ENCODE measurements around the gene HNRNPL. TPM values are rescaled to one million over a fixed set of nuclear protein-coding genes. Genes with fewer than 3 reads are reported as not detected.

HNRNPL gene
- total and polyA plus RNA-seq, 2 of the 8 experiments (the other 6 are each of a cell fraction or from before 2014, with no cell fraction given) = 404 to 779 TPM

DNA sequence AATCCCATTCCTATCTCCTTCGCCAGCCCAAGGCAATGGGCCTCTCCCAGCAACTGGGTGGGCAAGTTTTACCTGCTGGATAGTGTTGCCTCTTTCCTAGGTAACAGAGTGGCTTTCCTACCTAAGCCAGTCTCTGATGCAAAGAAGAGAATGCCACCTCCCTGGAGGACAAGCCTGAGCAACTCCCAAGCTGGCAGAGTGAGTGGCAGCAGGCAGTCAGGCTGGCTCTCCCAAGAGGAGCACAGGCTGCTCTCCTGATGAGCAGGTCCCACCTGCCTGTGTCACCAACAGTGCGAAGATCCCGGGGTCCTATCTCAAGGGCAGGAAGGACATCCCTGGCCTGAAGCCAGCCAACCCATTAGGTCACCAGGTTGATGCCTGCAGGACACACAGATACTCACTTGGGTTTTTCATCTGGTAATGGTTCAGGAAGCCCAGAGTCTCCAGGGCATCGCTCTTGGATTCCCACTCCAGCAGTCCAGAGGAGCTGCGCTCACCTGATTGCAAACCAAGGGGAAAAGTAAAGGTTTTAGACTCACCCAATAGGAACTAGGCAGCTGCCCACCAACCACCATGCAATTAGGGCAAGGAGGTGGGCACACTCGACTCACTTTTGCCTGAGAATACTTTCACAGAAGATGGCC, 12.7 kb downstream of the HNRNPL start:
- ChIA-PET POLR2A (ENCODE audit: partially characterized antibody) (interaction anchor here (0.6 to 14.2 kb wide), 14 partner anchors 9 to 503 kb away, joined by 3 to 376 read pairs (median 4); partner anchors contain the start of genes CCER2, HNRNPL, NFKBIB and RINL), CTCF (ENCODE audit: partially characterized antibody) (interaction anchor here (1.2 to 1.4 kb wide), 3 partner anchors 10 to 93 kb away, joined by 3 read pairs; partner anchors contain the start of genes MRPS12 and SARS2)
- Histone ChIP-seq H3K4me2 (ENCODE audit: insufficient read depth in 1 of 2, low read depth in 2 of 2, low read length in 2 of 2) (no peak overlapping the region), H2BK120ac (replicated peaks; ENCODE audit: low read depth, low read length) (no peak overlapping the region), H2BK15ac (ENCODE audit: low read length) (no peak overlapping the region), H4K20me1 (replicated peaks in 1 of 2; ENCODE audit: control insufficient read depth in 1 of 2, insufficient read depth in 2 of 2, low read length in 2 of 2) (peaks cover 18 to 30% of the 10 kb centered on the region in 2 experiments), H4K91ac (replicated peaks; ENCODE audit: insufficient read length, low read length) (no peak overlapping the region), H2AK5ac (ENCODE audit: low read depth, low read length) (no peak overlapping the region), H4K8ac (ENCODE audit: extremely low read depth, insufficient read depth, low read length) (peak overlapping the region; percentile 28), H3K9me3 (ENCODE audit: insufficient read depth in 2 of 2, low read depth in 1 of 2, low read length in 1 of 2) (no peaks in the 10 kb centered on the region), H2BK20ac (ENCODE audit: low read length) (no peak overlapping the region), H3K23ac (ENCODE audit: insufficient read length) (no peak overlapping the region), H3K18ac (ENCODE audit: extremely low read depth, low read length) (no peak overlapping the region), H3K4me3 (ENCODE audit: extremely low read depth in 1 of 4, insufficient read depth in 2 of 4, low read depth in 3 of 4, low read length in 4 of 4) (no peak overlapping the region), H3K23me2 (ENCODE audit: low read depth, low read length) (no peaks in the 10 kb centered on the region), H3K14ac (ENCODE audit: insufficient read length) (no peak overlapping the region), H3K79me2 (ENCODE audit: control insufficient read depth in 1 of 2, insufficient read depth in 2 of 2, low read length in 2 of 2) (peaks cover 0 to 9% of the 10 kb centered on the region in 2 experiments; a peak in 2 of 4 replicates), H3K9ac (replicated peaks in 1 of 4; ENCODE audit: extremely low read depth in 1 of 4, low read depth in 3 of 4, low read length in 3 of 4) (no peak overlapping the region), H3K36me3 (ENCODE audit: control insufficient read depth in 2 of 4, insufficient read depth in 4 of 4, low read length in 3 of 4) (peaks cover 55 to 68% (median 62%) of the 10 kb centered on the region in 4 experiments), H3K4me1 (replicated peaks in 1 of 4; ENCODE audit: control insufficient read depth in 3 of 4, insufficient read depth in 4 of 4, low read length in 3 of 4) (0 out of 7 replicates have a peak, but pooled peaks cover 0 to 1% (median 0%) of the 10 kb centered on the region in 4 experiments), H3K79me1 (ENCODE audit: low read depth, low read length) (0 out of 2 replicates have a peak, but pooled peaks cover under 1% of the 10 kb centered on the region), H2AFZ (ENCODE audit: low read length) (no peak overlapping the region), H3K56ac (replicated peaks; ENCODE audit: insufficient read length, low read depth, low read length) (no peak overlapping the region), H2BK12ac (ENCODE audit: low read depth, low read length) (no peak overlapping the region), H3K4ac (replicated peaks; ENCODE audit: insufficient read length, low read depth, low read length) (no peak overlapping the region), H3K27ac (ENCODE audit: low read depth, low read length) (no peak overlapping the region), H4K5ac (ENCODE audit: insufficient read length, low read depth, low read length) (no peak overlapping the region), H3K27me3 (replicated peaks in 1 of 4; ENCODE audit: control insufficient read depth in 3 of 4, extremely low read depth in 1 of 4, insufficient read depth in 3 of 4, low read length in 3 of 4) (no peaks in the 10 kb centered on the region), H2BK5ac (ENCODE audit: low read depth, low read length) (no peak overlapping the region)
- DNase-seq (ENCODE audit: low read depth in 1 of 2, low spot score in 2 of 2) (no peak), FAIRE-seq (no peak)
- 92% methylated on average over 6 of the region's 6 CpGs; no CpG with 5 or more reads in 1 of the 2 experiments for WGBS, 2 experiments (ENCODE audit: extremely low coverage in 1 of 2, insufficient coverage in 1 of 2, insufficient read length in 1 of 2, insufficient replicate concordance in 2 of 2, low coverage in 1 of 2, low lambda C conversion rate in 2 of 2, missing lambda C conversion rate in 1 of 2)
- no peak for TF ChIP-seq GTF2F1 (IDR thresholded peaks at IDR 0.05; ENCODE audit: borderline replicate concordance, low read depth, low read length)
- TF ChIP-seq POLR2AphosphoS5 (IDR thresholded peaks at IDR 0.05; ENCODE audit: low read depth, low read length) = peak; percentile 13; the same call in 1 of the 2 replicates

Measured in H1 (cell line).